Mononuclear cell (primary cell): ENCODE results near the gene XPR1. TPM values are rescaled to one million over a fixed set of nuclear protein-coding genes. Genes with fewer than 3 reads are reported as not detected.
"Not testable (repeated sequence)": the region's sequence is repeated elsewhere in the genome, so short reads cannot be mapped to it uniquely, and the experiment has no call there.

Experiments used
- H3K27me3 ChIP-seq: 2 replicates; pipeline ENCODE4 v1.6.0; 2011; ENCODE audit warnings: low read length, control low read depth; ENCODE audit not compliant: insufficient read depth
- H3K4me1 ChIP-seq: 2 replicates; pipeline ENCODE4 v1.5.1; 2011; ENCODE audit warnings: mild to moderate bottlenecking, low read length, control low read depth; ENCODE audit not compliant: insufficient read depth
- H3K4me3 ChIP-seq: 2 replicates; pipeline ENCODE4 v1.5.1; 2011; ENCODE audit warnings: mild to moderate bottlenecking, low read length, moderate library complexity
- H3K9me3 ChIP-seq: 2 replicates; pipeline ENCODE4 v1.5.1; 2011; ENCODE audit warnings: low read depth, mild to moderate bottlenecking, control low read depth, low read length
- total RNA-seq: library from RNA; depleted of rRNA; stranded (reverse); fragments of >200 nt; gene quantifications from one replicate; pipeline ENCODE4 v1.2.3, GENCODE V29; 2012

XPR1 gene
- total RNA-seq, 1 donor: 19.4 TPM

- peaks cover 5% of the 10 kb centered on the region for H3K9me3 ChIP-seq
- no peaks in the 10 kb centered on the region for H3K4me1 ChIP-seq
- no peak overlapping the region for H3K4me3 ChIP-seq
- H3K27me3 ChIP-seq: no peaks in the 10 kb centered on the region
These were observed 205.2 kb downstream of the XPR1 start for GRCh38 chr1:180837020-180837419.

DNA sequence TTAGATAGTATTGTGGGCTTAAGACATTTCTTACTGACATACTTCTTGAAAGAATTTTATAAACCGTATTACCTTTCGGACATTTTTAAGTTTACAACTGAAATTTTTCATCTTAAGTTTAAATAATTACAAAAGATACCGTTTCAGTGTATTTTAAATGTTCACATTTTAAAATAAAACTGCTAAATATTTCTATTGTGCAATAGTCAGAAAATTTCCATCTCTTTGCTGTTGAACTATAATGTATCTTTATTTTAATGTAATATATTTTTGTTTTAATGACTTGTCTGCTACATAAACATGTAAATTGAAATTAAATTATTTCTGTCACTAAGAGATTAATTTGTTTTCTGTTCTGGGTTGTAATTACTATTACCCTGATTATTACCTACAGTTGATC, 206.7 kb downstream of the XPR1 start:
- H3K27me3 ChIP-seq: no peaks in the 10 kb centered on the region
- no peak overlapping the region for H3K4me3 ChIP-seq
- no peaks in the 10 kb centered on the region for H3K4me1 ChIP-seq
- no peaks in the 10 kb centered on the region for H3K9me3 ChIP-seq

- no peaks in the 10 kb centered on the region for H3K27me3 ChIP-seq
- no peak overlapping the region for H3K4me3 ChIP-seq
- H3K4me1 ChIP-seq: no peaks in the 10 kb centered on the region
- no peaks in the 10 kb centered on the region for H3K9me3 ChIP-seq
These were observed 207.7 kb downstream of the XPR1 start for GRCh38 chr1:180839547-180839946.

- no peaks in the 10 kb centered on the region for H3K27me3 ChIP-seq
- no peaks in the 10 kb centered on the region for H3K4me1 ChIP-seq
- no peaks in the 10 kb centered on the region for H3K9me3 ChIP-seq
- H3K4me3 ChIP-seq: no peak overlapping the region
These were observed 209.6 kb downstream of the XPR1 start for GRCh38 chr1:180841415-180841814.

- H3K27me3 ChIP-seq: no peaks in the 10 kb centered on the region
- H3K4me1 ChIP-seq: no peaks in the 10 kb centered on the region
- no peak overlapping the region for H3K4me3 ChIP-seq
These were observed 210.2 kb downstream of the XPR1 start for GRCh38 chr1:180842052-180842451.

DNA sequence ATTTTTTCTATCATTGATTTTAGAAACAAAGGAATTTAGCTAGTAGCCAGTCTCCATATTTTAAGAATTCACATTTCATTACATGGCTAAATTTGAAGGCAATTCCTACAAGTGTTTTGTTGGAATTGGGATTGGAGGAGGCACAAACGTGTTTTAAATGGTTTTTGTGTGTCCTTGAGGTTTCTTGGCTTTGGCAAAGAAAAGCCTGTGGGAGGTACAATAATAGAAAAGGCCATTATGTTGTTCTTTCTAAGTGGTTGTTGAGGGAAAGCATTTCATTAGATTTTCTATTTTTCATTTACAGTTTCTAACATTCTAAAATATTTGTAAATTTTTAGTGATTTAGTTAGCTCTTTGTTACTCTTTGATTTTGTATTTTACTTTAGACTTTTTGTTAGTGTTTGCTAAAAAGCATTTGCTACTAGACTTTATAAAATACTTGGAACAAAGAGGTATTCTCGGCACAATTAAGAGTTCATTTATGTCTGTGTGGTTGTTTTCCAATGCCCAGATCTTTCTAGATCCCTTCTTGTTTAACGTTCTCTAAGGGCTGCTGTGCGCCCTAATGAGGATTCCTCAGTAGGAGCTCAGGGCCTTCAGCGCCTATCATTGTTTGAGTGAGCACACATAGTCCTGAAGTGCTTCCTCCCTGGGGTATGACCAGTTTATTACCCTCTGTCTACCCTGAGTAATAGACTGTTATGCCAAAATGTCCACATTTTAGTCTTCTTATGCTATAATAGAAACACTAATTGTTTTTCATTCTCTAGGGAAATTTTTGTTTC, 210.9 kb downstream of the XPR1 start:
- Histone ChIP-seq H3K9me3 (no peaks in the 10 kb centered on the region), H3K27me3 (no peaks in the 10 kb centered on the region), H3K4me3 (no peak overlapping the region), H3K4me1 (no peaks in the 10 kb centered on the region)

More at GRCh38 chr1:180842052-180842451, 210.2 kb downstream of the XPR1 start:
- no peaks in the 10 kb centered on the region for H3K9me3 ChIP-seq

GRCh38 chr1:180845352-180845751, 213.5 kb downstream of the XPR1 start:
- Histone ChIP-seq H3K27me3 (no peaks in the 10 kb centered on the region), H3K4me1 (no peaks in the 10 kb centered on the region), H3K4me3 (no peak overlapping the region), H3K9me3 (no peaks in the 10 kb centered on the region)

- H3K4me3 ChIP-seq: no peak overlapping the region
- H3K4me1 ChIP-seq: peaks cover 7% of the 10 kb centered on the region
- H3K9me3 ChIP-seq: peaks cover 9% of the 10 kb centered on the region
- H3K27me3 ChIP-seq: no peaks in the 10 kb centered on the region
These were observed 216.4 kb downstream of the XPR1 start for GRCh38 chr1:180848191-180848590.

GRCh38 chr1:180849031-180849775, 217.4 kb downstream of the XPR1 start:
- H3K4me1 ChIP-seq: peaks cover 9% of the 10 kb centered on the region
- H3K27me3 ChIP-seq: no peaks in the 10 kb centered on the region
- peaks cover 9% of the 10 kb centered on the region for H3K9me3 ChIP-seq
- H3K4me3 ChIP-seq: no peak overlapping the region

- peaks cover 12% of the 10 kb centered on the region for H3K4me1 ChIP-seq
- no peaks in the 10 kb centered on the region for H3K27me3 ChIP-seq
- H3K9me3 ChIP-seq: peaks cover 9% of the 10 kb centered on the region
- H3K4me3 ChIP-seq: no peak overlapping the region
These were observed 220.4 kb downstream of the XPR1 start for GRCh38 chr1:180851995-180852887.

- Histone ChIP-seq H3K9me3 (peaks cover 9% of the 10 kb centered on the region), H3K4me3 (no peak overlapping the region), H3K27me3 (no peaks in the 10 kb centered on the region), H3K4me1 (peaks cover 23% of the 10 kb centered on the region)
These were observed 222.2 kb downstream of the XPR1 start for GRCh38 chr1:180854001-180854400.

DNA sequence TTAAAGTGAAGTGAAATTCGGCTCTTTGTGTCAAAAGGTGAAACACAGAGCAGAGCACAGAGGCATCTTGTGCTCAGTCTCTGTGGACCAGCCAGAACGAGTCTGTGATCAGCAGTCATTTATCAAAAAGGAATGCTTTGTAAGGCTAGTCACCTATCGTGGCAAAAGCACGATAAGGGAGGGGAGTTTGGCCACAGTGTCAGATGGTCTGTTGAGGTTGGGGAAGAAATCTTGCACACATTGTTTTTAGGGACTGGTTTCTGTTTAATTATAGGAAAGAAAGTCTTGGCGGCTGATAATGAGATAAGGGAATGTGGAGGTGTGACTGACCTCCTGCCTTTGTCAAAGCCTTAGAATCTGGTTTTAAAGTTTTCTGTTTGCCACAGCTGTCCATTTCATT, 222.6 kb downstream of the XPR1 start:
- Histone ChIP-seq H3K27me3 (no peaks in the 10 kb centered on the region), H3K4me1 (peaks cover 23% of the 10 kb centered on the region), H3K4me3 (no peak overlapping the region), H3K9me3 (peaks cover 9% of the 10 kb centered on the region)

GRCh38 chr1:180857947-180858725, 226.3 kb downstream of the XPR1 start:
- not testable (repeated sequence) for H3K4me3 ChIP-seq, H3K9me3 ChIP-seq, H3K27me3 ChIP-seq
- H3K4me1 ChIP-seq: peaks cover 16% of the 10 kb centered on the region

DNA sequence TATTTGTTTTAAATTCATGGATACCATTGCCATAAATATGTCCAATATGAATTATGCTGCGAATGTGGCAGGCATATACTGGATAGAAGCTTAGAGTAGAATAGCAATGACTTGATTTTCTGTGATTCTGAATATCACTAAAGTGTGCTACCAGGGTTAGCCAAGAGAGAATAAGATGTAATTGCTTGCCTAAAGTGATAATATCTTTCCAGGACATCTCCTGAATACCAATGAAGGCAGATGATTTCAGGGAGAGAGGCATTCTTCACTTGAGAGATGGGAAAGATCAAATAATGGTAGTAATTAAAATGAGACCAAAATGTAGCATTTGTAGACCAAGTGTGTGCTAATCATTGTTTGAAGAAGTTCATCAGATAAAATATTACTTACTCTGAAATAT, 227.5 kb downstream of the XPR1 start:
- Histone ChIP-seq H3K4me3 (no peak overlapping the region), H3K27me3 (no peaks in the 10 kb centered on the region), H3K4me1 (peaks cover 13% of the 10 kb centered on the region), H3K9me3 (no peaks in the 10 kb centered on the region)
